H1 (cell line): ENCODE data around the gene FFAR2.

Experiments used
- EGR1 ChIP-seq: IDR thresholded peaks from 2 replicates; pipeline ENCODE4 v1.6.1; 2011; ENCODE audit warnings: low read depth, low read length, borderline replicate concordance
- NANOG ChIP-seq: IDR thresholded peaks from 2 replicates; pipeline ENCODE4 v1.6.1; 2011; ENCODE audit warnings: low read length, low read depth, mild to moderate bottlenecking, inconsistent platforms; ENCODE audit not compliant: insufficient read depth, poor library complexity, severe bottlenecking
- NRF1 ChIP-seq: IDR thresholded peaks from 2 replicates; pipeline ENCODE4 v1.6.1; 2011; ENCODE audit warnings: mild to moderate bottlenecking, low read depth, low read length, improper control_type of control experiment
- RAD21 ChIP-seq, 2 experiments: IDR thresholded peaks in 1 of 2; conservative IDR thresholded peaks in 1 of 2; 2 replicates each; pipeline ENCODE4 v1.6.1; 2011; ENCODE audit warnings: low read depth in 2 of 2, low read length in 2 of 2, improper control_type of control experiment in 1 of 2, inconsistent platforms in 1 of 2, mild to moderate bottlenecking in 1 of 2, moderate library complexity in 1 of 2
- RFX5 ChIP-seq: IDR thresholded peaks from 2 replicates; pipeline ENCODE4 v1.6.1; 2011; ENCODE audit warnings: low read depth, low read length, improper control_type of control experiment, borderline replicate concordance

GRCh38 chr19:35461060-35461459 is 13.0 kb downstream of the FFAR2 start:
- TF ChIP-seq NRF1, result no peak
- TF ChIP-seq EGR1, result no peak
- TF ChIP-seq RFX5, result no peak
- no peak for TF ChIP-seq RAD21 (IDR thresholded peaks at IDR 0.05 in 1 of 2, conservative IDR thresholded peaks at IDR 0.05 in 1 of 2; ENCODE audit: low read depth in 2 of 2, low read length in 2 of 2)
- no peak for TF ChIP-seq NANOG
